Measurements from ENCODE around the gene EFCAB12.

DNA sequence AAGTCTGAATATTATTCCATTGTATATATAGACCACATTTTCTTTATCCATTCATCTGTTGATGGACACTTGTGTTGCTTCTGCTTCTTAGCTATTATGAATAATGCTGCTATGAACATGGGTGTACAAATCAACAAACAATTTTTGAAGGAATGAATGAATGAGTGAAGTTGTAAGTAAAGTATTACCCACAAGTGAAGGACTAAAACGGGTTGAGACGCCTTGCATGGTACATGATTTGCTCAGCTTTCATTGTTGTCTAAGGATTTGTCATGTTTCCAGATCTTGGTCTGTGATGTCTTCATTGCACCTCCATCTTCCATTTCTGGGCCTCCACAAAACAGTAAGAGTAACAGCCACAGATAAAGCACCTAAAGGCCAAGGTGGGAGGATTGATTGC is 32.1 kb upstream of the EFCAB12 start:
- TF ChIP-seq POLR2AphosphoS5 (IDR thresholded peaks at IDR 0.05; ENCODE audit: low read depth, low read length) (no peak), TAF1 (IDR thresholded peaks at IDR 0.05; ENCODE audit: borderline replicate concordance, insufficient read depth, low read length) (no peak), SIN3A (IDR thresholded peaks at IDR 0.05; ENCODE audit: borderline replicate concordance, insufficient read depth, low read length) (no peak)
